Thymus (tissue), 11 donors: ENCODE results near the gene CDH15. TPM values are rescaled to one million over a fixed set of nuclear protein-coding genes. Genes with fewer than 3 reads are reported as not detected.

ENCODE experiments used
- DNase-seq, 9 donors: peaks; one replicate each; pipeline ENCODE4 v3.0.0-alpha.2; 2013; ENCODE audit warnings: low spot score in 9 of 9, low read depth in 6 of 9, missing footprints in 1 of 9
- H3K27ac ChIP-seq, 2 donors: one replicate each; pipeline ENCODE4 v1.5.1; 2013; ENCODE audit warnings: control low read depth in 1 of 2, low read depth in 1 of 2, low read length in 1 of 2, mild to moderate bottlenecking in 1 of 2, moderate library complexity in 1 of 2
- H3K27me3 ChIP-seq, 2 donors: one replicate each; pipeline ENCODE4 v1.5.1; 2013; ENCODE audit warnings: low read length in 1 of 2; ENCODE audit not compliant: control insufficient read depth in 2 of 2, insufficient read depth in 1 of 2
- H3K36me3 ChIP-seq, 2 donors: one replicate each; pipeline ENCODE4 v1.5.1; 2013; ENCODE audit warnings: low read length in 1 of 2, mild to moderate bottlenecking in 1 of 2, moderate library complexity in 1 of 2; ENCODE audit not compliant: control insufficient read depth in 2 of 2, insufficient read depth in 2 of 2
- H3K4me1 ChIP-seq, 2 donors: one replicate each; pipeline ENCODE4 v1.5.1; 2013; ENCODE audit warnings: low read length in 2 of 2; ENCODE audit not compliant: control insufficient read depth in 2 of 2, insufficient read depth in 2 of 2
- H3K4me3 ChIP-seq, 2 donors: one replicate each; pipeline ENCODE4 v1.5.1; 2013; ENCODE audit warnings: low read length in 2 of 2, control low read depth in 1 of 2, mild to moderate bottlenecking in 1 of 2
- H3K9me3 ChIP-seq, 2 donors: one replicate each; pipeline ENCODE4 v1.5.1; 2013; ENCODE audit warnings: low read length in 1 of 2, mild to moderate bottlenecking in 1 of 2; ENCODE audit not compliant: control insufficient read depth in 2 of 2, insufficient read depth in 1 of 2
- WGBS: extraction: QIAGEN DNeasy Blood & Tissue Kit; methylation state at CpG from one replicate; pipeline ENCODE4 v1.1.7; 2013; 5-methylcytosine and 5-hydroxymethylcytosine counted together
- polyA plus RNA-seq: library from polyadenylated mRNA; stranded (reverse); fragments of 200-250 nt; gene quantifications from one replicate; pipeline ENCODE4 v1.2.3, GENCODE V29; 2013
- total RNA-seq: library from RNA; stranded (reverse); fragments of 120-200 nt; gene quantifications from one replicate; pipeline ENCODE4 v1.2.4, GENCODE V29; 2013
- donor health status: healthy.

CDH15 gene
- total and polyA plus RNA-seq, 2 donors: 0.19 to 0.23 TPM

GRCh38 chr16:89167425-89167941, 4.1 kb upstream of the CDH15 start:
- H3K4me1 ChIP-seq: peaks cover 20 to 69% of the 10 kb centered on the region in 2 donors
- no peak overlapping the region for H3K4me3 ChIP-seq
- H3K27me3 ChIP-seq: peaks cover 2 to 35% of the 10 kb centered on the region in 2 donors

DNA sequence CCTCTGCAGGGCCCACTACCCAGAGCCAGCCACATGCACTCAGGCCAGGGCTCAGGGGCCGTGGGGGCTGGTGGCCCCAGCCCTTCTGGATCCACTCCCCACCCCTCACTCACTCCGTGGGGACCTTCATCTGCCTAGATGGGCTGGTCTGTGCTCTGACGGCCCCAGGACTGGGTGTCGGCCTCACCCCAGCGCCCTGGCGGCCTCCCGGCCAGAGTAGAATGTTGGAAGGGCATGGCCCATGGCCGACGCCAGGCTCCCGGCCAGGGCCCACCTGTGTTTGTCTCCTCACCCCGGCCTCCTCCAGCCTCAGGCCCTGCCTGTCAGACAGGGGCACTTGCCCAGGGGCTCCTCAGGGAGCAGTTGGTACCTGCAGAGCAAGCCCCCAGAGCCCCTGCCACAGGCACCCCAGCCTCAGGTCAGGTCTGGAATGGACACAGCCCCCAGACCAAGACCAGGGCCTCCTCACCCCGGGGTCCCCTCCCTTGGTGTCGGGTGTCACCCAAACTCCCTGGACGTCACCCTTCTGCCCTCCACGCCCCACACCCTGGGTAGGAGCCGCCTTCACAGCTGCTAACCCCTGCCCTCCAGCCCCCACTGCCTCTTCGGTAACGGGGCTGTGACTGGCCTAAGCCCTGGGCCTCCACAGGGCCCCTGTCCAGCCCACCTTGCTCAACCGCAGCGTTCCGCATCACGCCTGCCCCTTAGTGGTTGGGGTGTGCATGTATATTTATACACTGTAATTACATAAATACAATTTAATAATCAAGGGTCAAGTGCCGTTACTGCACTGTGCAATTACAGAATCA, 3.0 kb upstream of the CDH15 start:
- Histone ChIP-seq H3K9me3 (peaks cover 0 to 14% of the 10 kb centered on the region in 2 donors), H3K4me3 (no peak overlapping the region), H3K27ac (no peak overlapping the region), H3K4me1 (peaks cover 12 to 58% of the 10 kb centered on the region in 2 donors), H3K36me3 (no peaks in the 10 kb centered on the region), H3K27me3 (peaks cover 4 to 46% of the 10 kb centered on the region in 2 donors)
- 93% methylated on average over 23 of the region's 23 CpGs for WGBS
- DNase-seq: no peak

More at GRCh38 chr16:89167425-89167941, 4.1 kb upstream of the CDH15 start:
- H3K27ac ChIP-seq: no peak overlapping the region
- peak; percentile 34 to 90 (median 81) for DNase-seq
- no peaks in the 10 kb centered on the region for H3K36me3 ChIP-seq
- peaks cover 0 to 14% of the 10 kb centered on the region in 2 donors for H3K9me3 ChIP-seq
- 26% methylated on average over 18 of the region's 18 CpGs for WGBS

DNA sequence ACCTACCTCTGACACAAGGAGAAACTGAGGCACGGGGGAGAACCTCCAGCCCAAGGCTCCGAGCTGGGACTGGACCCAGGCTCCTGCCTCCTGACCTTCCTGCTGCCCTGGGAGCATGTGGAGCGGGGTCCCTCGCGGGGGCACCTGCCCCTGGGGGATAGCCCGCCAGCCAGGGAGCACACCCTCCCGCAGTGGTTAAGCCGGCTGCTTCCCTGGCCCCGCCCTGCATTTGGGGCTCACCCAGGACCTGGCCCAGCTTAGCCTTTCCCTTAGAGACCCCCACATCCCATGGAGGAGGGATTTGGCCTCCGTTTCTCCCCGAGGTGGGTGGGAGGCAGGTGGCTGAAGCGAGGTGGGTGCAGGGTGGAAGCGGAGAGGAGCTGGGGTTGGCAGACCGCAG, 1.8 kb upstream of the CDH15 start:
- peaks cover 0 to 14% of the 10 kb centered on the region in 2 donors for H3K9me3 ChIP-seq
- H3K27ac ChIP-seq: no peak overlapping the region
- peaks cover 4 to 58% of the 10 kb centered on the region in 2 donors for H3K27me3 ChIP-seq
- DNase-seq: no peak
- H3K4me1 ChIP-seq: peaks cover 12 to 52% of the 10 kb centered on the region in 2 donors
- H3K4me3 ChIP-seq: no peak overlapping the region
- no peaks in the 10 kb centered on the region for H3K36me3 ChIP-seq
- WGBS: 75% methylated on average over 14 of the region's 14 CpGs

DNA sequence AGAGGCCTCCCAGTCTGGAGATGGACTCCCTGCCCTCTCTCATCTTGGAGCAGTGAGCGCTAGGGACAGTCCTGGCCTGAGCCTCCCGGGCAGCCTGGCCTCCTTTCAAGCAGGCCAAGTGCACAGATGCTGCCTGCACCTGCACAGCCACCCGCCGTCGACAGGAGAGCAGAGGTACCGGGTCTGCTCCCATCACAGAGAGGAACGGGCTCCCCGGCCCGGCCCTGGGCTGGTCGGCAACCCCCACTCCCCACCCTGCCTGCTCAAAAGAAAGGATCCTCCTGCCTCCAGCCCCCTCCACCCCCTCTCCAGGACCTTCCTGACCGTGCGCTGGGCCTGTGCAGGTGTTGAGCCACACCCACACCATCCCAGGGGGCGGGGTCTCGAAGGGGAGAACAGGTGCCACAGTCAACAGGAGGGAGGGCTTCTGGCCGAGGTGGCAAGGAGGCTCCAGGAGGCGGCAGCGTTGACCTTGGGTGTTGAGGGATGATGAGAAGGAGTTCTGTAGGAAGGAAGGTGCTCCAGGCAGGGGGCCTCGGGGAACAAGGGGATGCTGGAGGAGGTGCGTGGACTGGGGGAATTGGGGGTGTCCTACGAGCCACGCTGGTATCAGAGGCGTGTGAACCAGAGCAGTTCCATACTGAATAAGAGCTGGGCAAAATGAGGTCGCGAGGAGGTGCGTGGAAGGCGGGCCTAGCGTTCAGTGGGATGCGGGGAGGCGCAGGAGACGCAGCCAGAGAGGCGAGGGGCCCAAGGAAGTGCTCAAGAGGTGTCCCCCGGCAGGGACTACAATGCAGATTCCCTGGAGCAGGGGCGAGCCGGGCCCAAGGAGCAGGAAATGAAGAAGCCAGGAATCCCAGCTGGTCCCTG, 967 bp upstream of the CDH15 start:
- peak overlapping the region; percentile 20 to 41 for H3K4me3 ChIP-seq
- H3K9me3 ChIP-seq: peaks cover 0 to 14% of the 10 kb centered on the region in 2 donors
- peaks cover 4 to 65% of the 10 kb centered on the region in 2 donors for H3K27me3 ChIP-seq

DNA sequence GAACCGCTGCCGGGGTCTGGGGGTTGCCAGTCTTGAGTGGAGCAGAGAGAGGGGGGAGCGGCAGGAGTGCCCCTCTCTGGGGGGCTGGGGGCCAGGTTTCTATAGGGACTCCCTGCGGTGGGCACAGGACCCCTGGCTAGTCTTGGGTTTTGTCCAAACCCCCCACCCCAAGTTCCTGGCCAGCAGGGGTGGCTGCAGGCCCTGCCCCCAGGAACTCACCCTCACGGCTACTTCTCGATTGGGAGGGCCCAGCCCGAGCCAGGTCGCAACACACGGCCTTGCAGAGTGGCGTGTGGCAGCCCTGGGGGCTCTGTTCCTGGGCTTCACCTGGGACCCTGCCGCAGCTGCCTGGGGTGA, 601 bp downstream of the CDH15 start:
- H3K27me3 ChIP-seq: peaks cover 4 to 68% of the 10 kb centered on the region in 2 donors
- 90% methylated on average over 11 of the region's 11 CpGs for WGBS

More for the DNA sequence above, 967 bp upstream of the CDH15 start:
- 20% methylated on average over 34 of the region's 34 CpGs for WGBS
- Histone ChIP-seq H3K4me1 (peaks cover 12 to 47% of the 10 kb centered on the region in 2 donors), H3K36me3 (no peaks in the 10 kb centered on the region), H3K27ac (peak overlapping the region in 1 of 2 donors; percentile 30)
- DNase-seq: peak in 2 of 9 donors; percentile 26 to 53

GRCh38 chr16:89172528-89173173, 1.1 kb downstream of the CDH15 start:
- 89% methylated on average over 13 of the region's 13 CpGs for WGBS
- DNase-seq: no peak
- no peak overlapping the region for H3K4me3 ChIP-seq

More for the DNA sequence above, 601 bp downstream of the CDH15 start:
- no peak overlapping the region for H3K27ac ChIP-seq
- H3K4me1 ChIP-seq: peaks cover 11 to 38% of the 10 kb centered on the region in 2 donors
- no peak for DNase-seq
- H3K9me3 ChIP-seq: peaks cover 0 to 10% of the 10 kb centered on the region in 2 donors
- no peaks in the 10 kb centered on the region for H3K36me3 ChIP-seq
- H3K4me3 ChIP-seq: no peak overlapping the region

GRCh38 chr16:89173174-89173921, 1.8 kb downstream of the CDH15 start:
- Histone ChIP-seq H3K9me3 (peaks cover 0 to 9% of the 10 kb centered on the region in 2 donors), H3K27me3 (peaks cover 4 to 77% of the 10 kb centered on the region in 2 donors), H3K27ac (no peak overlapping the region), H3K4me1 (peaks cover 8 to 27% of the 10 kb centered on the region in 2 donors), H3K4me3 (no peak overlapping the region), H3K36me3 (no peaks in the 10 kb centered on the region)
- DNase-seq: no peak
- 92% methylated on average over 11 of the region's 11 CpGs for WGBS

More at GRCh38 chr16:89172528-89173173, 1.1 kb downstream of the CDH15 start:
- Histone ChIP-seq H3K4me1 (peaks cover 8 to 33% of the 10 kb centered on the region in 2 donors), H3K36me3 (no peaks in the 10 kb centered on the region), H3K27me3 (peaks cover 4 to 72% of the 10 kb centered on the region in 2 donors), H3K9me3 (peaks cover 0 to 9% of the 10 kb centered on the region in 2 donors), H3K27ac (no peak overlapping the region)
